ENCODE results near the gene SEMA6C.
"Not testable (repeated sequence)": the region's sequence is repeated elsewhere in the genome, so short reads cannot be mapped to it uniquely, and the experiment has no call there.

The SEMA6C gene

GRCh38 chr1:151130987-151131586 is 15.3 kb downstream of the SEMA6C start:
- DNase-seq (ENCODE audit: low read depth in 2 of 2): peak; percentile 46 to 47

GRCh38 chr1:151128800-151129199 is 17.6 kb downstream of the SEMA6C start:
- no peak for DNase-seq (ENCODE audit: low read depth in 2 of 2)

GRCh38 chr1:151124763-151125403 is 21.5 kb downstream of the SEMA6C start:
- DNase-seq (ENCODE audit: low read depth in 2 of 2): no peak

GRCh38 chr1:151113877-151114276 is 32.6 kb downstream of the SEMA6C start:
- DNase-seq (ENCODE audit: low read depth in 2 of 2): no peak

- no peak for DNase-seq (ENCODE audit: low read depth in 2 of 2)
Observed at GRCh38 chr1:151108331-151108730, 38.1 kb downstream of the SEMA6C start.

GRCh38 chr1:151106894-151107293 is 39.5 kb downstream of the SEMA6C start:
- no peak for DNase-seq (ENCODE audit: low read depth in 2 of 2)

- DNase-seq (ENCODE audit: low read depth in 2 of 2): no peak
Observed at GRCh38 chr1:151104630-151105029, 41.8 kb downstream of the SEMA6C start.

- DNase-seq (ENCODE audit: low read depth in 2 of 2): no peak
Observed at GRCh38 chr1:151098126-151098525, 48.3 kb downstream of the SEMA6C start.

GRCh38 chr1:151097426-151097825 is 49.0 kb downstream of the SEMA6C start:
- DNase-seq (ENCODE audit: low read depth in 2 of 2): not testable (repeated sequence)

GRCh38 chr1:151085953-151086559 is 60.4 kb downstream of the SEMA6C start:
- no peak for DNase-seq (ENCODE audit: low read depth in 2 of 2)

Data from stimulated activated CD8-positive, alpha-beta memory T cell treated with anti-CD3 and anti-CD28 coated beads, Interleukin-7, amount 100 ng/mL, for 1 hour (primary cell).